CD4-positive, alpha-beta T cell (primary cell): ENCODE data around the gene MAP3K12. TPM values are rescaled to one million over a fixed set of nuclear protein-coding genes. Genes with fewer than 3 reads are reported as not detected.

Source experiments
- ATAC-seq: fragments of 200-7000 bp; cut with Tn5 transposase; one replicate; pipeline ENCODE4 v1.10.0; 2022; ENCODE audit warnings: mild to moderate bottlenecking; ENCODE audit not compliant: poor library complexity
- CTCF ChIA-PET: fragments of 350-600 bp; sonication (Branson Sonifier 250); formaldehyde crosslinking; loops from one replicate; lab custom pipeline; 2021; ENCODE audit warnings: antibody characterized with exemption, inconsistent platforms; lab: Charles Lee
- POLR2A ChIA-PET: fragments of 350-600 bp; sonication (Branson Sonifier 250); formaldehyde crosslinking; loops from one replicate; lab custom pipeline; 2021; ENCODE audit warnings: antibody characterized with exemption, inconsistent platforms; lab: Charles Lee
- DNase-seq, 14 experiments: peaks; one replicate each; pipeline ENCODE4 v3.0.0-alpha.2; 2013 to 2020; ENCODE audit warnings: mixed read lengths in 2 of 14
- H3K27ac ChIP-seq, 2 donors: one replicate each; pipeline versions ENCODE4 v1.5.1 to v1.7.0; 2013; ENCODE audit warnings: low read length in 2 of 2, low read depth in 1 of 2, mild to moderate bottlenecking in 1 of 2
- H3K27me3 ChIP-seq, 2 experiments: 1 replicate in 1 of 2; 2 replicates in 1 of 2; pipeline versions ENCODE4 v1.6.1 to v1.7.0; 2013; ENCODE audit warnings: low read length in 2 of 2, control low read depth in 1 of 2, mild to moderate bottlenecking in 1 of 2, moderate library complexity in 1 of 2; ENCODE audit not compliant: insufficient read depth in 2 of 2, control insufficient read depth in 1 of 2
- H3K36me3 ChIP-seq: one replicate; pipeline ENCODE4 v1.6.1; 2013; ENCODE audit warnings: low read length, control low read depth; ENCODE audit not compliant: insufficient read depth
- H3K4me1 ChIP-seq: one replicate; pipeline ENCODE4 v1.6.1; 2013; ENCODE audit warnings: low read length, control low read depth; ENCODE audit not compliant: insufficient read depth
- H3K4me3 ChIP-seq: one replicate; pipeline ENCODE4 v1.5.1; 2013; ENCODE audit warnings: mild to moderate bottlenecking, low read length, moderate library complexity
- H3K9me3 ChIP-seq, 2 experiments: 1 replicate in 1 of 2; 2 replicates in 1 of 2; pipeline versions ENCODE4 v1.6.1 to v1.7.0; 2013; ENCODE audit warnings: low read length in 2 of 2, mild to moderate bottlenecking in 2 of 2, control low read depth in 1 of 2, moderate library complexity in 1 of 2; ENCODE audit not compliant: control insufficient read depth in 1 of 2, insufficient read depth in 1 of 2
- H3K27ac Mint-ChIP-seq: one replicate; pipeline ENCODE4 v1.8.0; 2020; ENCODE audit warnings: mixed read lengths
- H3K27me3 Mint-ChIP-seq: one replicate; pipeline ENCODE4 v1.8.0; 2021; ENCODE audit warnings: mixed read lengths
- H3K36me3 Mint-ChIP-seq: one replicate; pipeline ENCODE4 v1.8.0; 2021; ENCODE audit warnings: low read depth, mixed read lengths
- H3K4me1 Mint-ChIP-seq: one replicate; pipeline ENCODE4 v1.8.0; 2021; ENCODE audit warnings: low read depth, mixed read lengths
- H3K4me3 Mint-ChIP-seq: one replicate; pipeline ENCODE4 v1.8.0; 2020; ENCODE audit warnings: mild to moderate bottlenecking, mixed read lengths
- H3K9me3 Mint-ChIP-seq: one replicate; pipeline ENCODE4 v1.8.0; 2020; ENCODE audit warnings: mixed read lengths
- CTCF ChIP-seq: fragments of 200-600 bp; IDR thresholded peaks from one replicate; pipeline ENCODE4 v1.8.0; 2022; ENCODE audit warnings: antibody characterized with exemption, mild to moderate bottlenecking
- intact Hi-C, 2 experiments: fragments of 100-400 bp; cut with DNase I in 1 of 2; cut with micrococcal nuclease in 1 of 2; formaldehyde crosslinking; loops; one replicate each; pipeline versions ENCODE4 v1.15.1 to v1.9.0; 2023 to 2025; cut with DNase I, micrococcal nuclease
- total RNA-seq, 174 experiments: library from RNA in 2 of 174; stranded (reverse) in 2 of 174; gene quantifications; one replicate each; pipeline ENCODE4 v1.2.3 and lab custom pipeline; 2021 to 2026

MAP3K12 gene
- total RNA-seq, 2 experiments from 2014 or later = 12.6 to 15.2 TPM

GRCh38 chr12:53510181-53510812 lies 11.0 kb upstream of the MAP3K12 start:
- peaks cover 6% of the 10 kb centered on the region for H3K4me1 Mint-ChIP-seq
- no peak for DNase-seq
- no peaks in the 10 kb centered on the region for H3K27me3 ChIP-seq
- ATAC-seq = no peak
- no peaks in the 10 kb centered on the region for H3K27me3 Mint-ChIP-seq
- no peaks in the 10 kb centered on the region for H3K9me3 ChIP-seq
- TF ChIP-seq CTCF = no peak
- H3K4me3 Mint-ChIP-seq = no peak overlapping the region
- H3K9me3 Mint-ChIP-seq = no peaks in the 10 kb centered on the region
- H3K36me3 ChIP-seq = peaks cover 60% of the 10 kb centered on the region
- CTCF ChIA-PET = interaction anchor here (1.0 to 1.2 kb wide), 2 partner anchors 33 to 158 kb away, joined by 3 read pairs; no protein-coding TSS in a partner anchor
- POLR2A ChIA-PET = interaction anchor here (2.6 kb wide), 2 partner anchors 10 kb away, joined by 11 to 20 read pairs; partner anchors contain the start of genes MAP3K12 and TARBP2
- H3K27ac ChIP-seq = no peak overlapping the region
- H3K36me3 Mint-ChIP-seq = peaks cover 53% of the 10 kb centered on the region
- H3K27ac Mint-ChIP-seq = no peak overlapping the region
- H3K4me1 ChIP-seq = peaks cover 9% of the 10 kb centered on the region
- H3K4me3 ChIP-seq = no peak overlapping the region
- intact Hi-C loops = no loop called here

GRCh38 chr12:53508534-53509170 lies 9.4 kb upstream of the MAP3K12 start:
- Mint-ChIP-seq H3K27ac (peak overlapping the region; percentile 52), H3K9me3 (no peaks in the 10 kb centered on the region), H3K27me3 (no peaks in the 10 kb centered on the region), H3K4me1 (peaks cover 6% of the 10 kb centered on the region), H3K36me3 (peaks cover 38% of the 10 kb centered on the region), H3K4me3 (no peak overlapping the region)
- intact Hi-C loops = loop anchor here (1.0 to 5.0 kb wide), 7 partner anchors 56 to 349 kb away; partner anchors contain the start of gene PCBP2 (in 1 of the 2)
- TF ChIP-seq CTCF = peak; percentile 87
- ChIA-PET POLR2A (interaction anchor here (0.6 to 2.6 kb wide), 13 partner anchors 9 to 188 kb away, joined by 3 to 20 read pairs (median 4); partner anchors contain the start of genes AAAS, ATP5MC2, MAP3K12 and SP1), CTCF (interaction anchor here (0.6 to 2.3 kb wide), 32 partner anchors 8 to 302 kb away, joined by 3 to 20 read pairs (median 4); partner anchors contain the start of genes ATP5MC2 and PRR13)
- no peak overlapping the region for H3K27ac ChIP-seq
- H3K4me1 ChIP-seq = peaks cover 9% of the 10 kb centered on the region
- H3K4me3 ChIP-seq = no peak overlapping the region
- no peaks in the 10 kb centered on the region for H3K27me3 ChIP-seq
- DNase-seq (peak; percentile 69 to 88 (median 78)), ATAC-seq (peak; percentile 99)
- H3K36me3 ChIP-seq = peaks cover 60% of the 10 kb centered on the region
- H3K9me3 ChIP-seq = no peaks in the 10 kb centered on the region

- intact Hi-C loops = loop anchor here in 1 of 2 experiments (5.0 kb wide), 1 partner anchor 180 kb away; no protein-coding TSS in a partner anchor
- H3K36me3 ChIP-seq = peaks cover 49% of the 10 kb centered on the region
- Mint-ChIP-seq H3K27ac (no peak overlapping the region), H3K27me3 (no peaks in the 10 kb centered on the region), H3K4me1 (peaks cover 6% of the 10 kb centered on the region), H3K36me3 (peaks cover 28% of the 10 kb centered on the region), H3K4me3 (no peak overlapping the region), H3K9me3 (no peaks in the 10 kb centered on the region)
- H3K9me3 ChIP-seq = no peaks in the 10 kb centered on the region
- ATAC-seq = no peak
- no peak overlapping the region for H3K4me3 ChIP-seq
- no peak for TF ChIP-seq CTCF
- CTCF ChIA-PET = interaction anchor here (2.3 kb wide), 1 partner anchor 156 kb away, joined by 20 read pairs; no protein-coding TSS in a partner anchor
- DNase-seq = no peak
- peaks cover 16% of the 10 kb centered on the region for H3K4me1 ChIP-seq
- no peaks in the 10 kb centered on the region for H3K27me3 ChIP-seq
- POLR2A ChIA-PET = interaction anchor here (1.9 kb wide), 1 partner anchor 24 kb away, joined by 4 read pairs; no protein-coding TSS in a partner anchor
- H3K27ac ChIP-seq = no peak overlapping the region
Observed at GRCh38 chr12:53507603-53507885, 8.3 kb upstream of the MAP3K12 start.
